Kidney epithelial cell (primary cell): ENCODE data around the gene GGTA1. TPM values are rescaled to one million over a fixed set of nuclear protein-coding genes. Genes with fewer than 3 reads are reported as not detected.

Source experiments
- DNase-seq: peaks from one replicate; pipeline ENCODE4 v3.0.0-alpha.2; 2010; ENCODE audit warnings: low read depth
- H3K27me3 ChIP-seq: 2 replicates; pipeline ENCODE4 v1.6.0; 2011; ENCODE audit warnings: low read length; ENCODE audit not compliant: control insufficient read depth, insufficient read depth
- H3K36me3 ChIP-seq: 2 replicates; pipeline ENCODE4 v1.5.1; 2011; ENCODE audit warnings: low read length; ENCODE audit not compliant: control insufficient read depth, insufficient read depth
- H3K4me3 ChIP-seq: 2 replicates; pipeline ENCODE4 v1.5.1; 2011; ENCODE audit warnings: low read depth, mild to moderate bottlenecking, control low read depth, low read length
- CTCF ChIP-seq: IDR thresholded peaks from 2 replicates; pipeline ENCODE4 v1.5.1; 2011; ENCODE audit warnings: mild to moderate bottlenecking, moderate library complexity, low read length, control low read depth, inconsistent platforms; ENCODE audit not compliant: insufficient read depth, poor library complexity, severe bottlenecking
- total RNA-seq: library from RNA; depleted of rRNA; stranded (reverse); fragments of >200 nt; gene quantifications from 2 replicates; pipeline ENCODE4 v1.2.3, GENCODE V29; 2015

Gene GGTA1
- total RNA-seq, 1 donor from 2014 or later = not detected

GRCh38 chr9:121541256-121541655 is 41.6 kb upstream of the GGTA1 start:
- Histone ChIP-seq H3K4me3 (no peak overlapping the region), H3K27me3 (no peaks in the 10 kb centered on the region), H3K36me3 (no peaks in the 10 kb centered on the region)
- no peak for DNase-seq
- TF ChIP-seq CTCF = no peak

- no peak for TF ChIP-seq CTCF
- no peak for DNase-seq
- Histone ChIP-seq H3K36me3 (no peaks in the 10 kb centered on the region), H3K4me3 (no peak overlapping the region), H3K27me3 (no peaks in the 10 kb centered on the region)
Observed at GRCh38 chr9:121538221-121538620, 38.6 kb upstream of the GGTA1 start.

DNA sequence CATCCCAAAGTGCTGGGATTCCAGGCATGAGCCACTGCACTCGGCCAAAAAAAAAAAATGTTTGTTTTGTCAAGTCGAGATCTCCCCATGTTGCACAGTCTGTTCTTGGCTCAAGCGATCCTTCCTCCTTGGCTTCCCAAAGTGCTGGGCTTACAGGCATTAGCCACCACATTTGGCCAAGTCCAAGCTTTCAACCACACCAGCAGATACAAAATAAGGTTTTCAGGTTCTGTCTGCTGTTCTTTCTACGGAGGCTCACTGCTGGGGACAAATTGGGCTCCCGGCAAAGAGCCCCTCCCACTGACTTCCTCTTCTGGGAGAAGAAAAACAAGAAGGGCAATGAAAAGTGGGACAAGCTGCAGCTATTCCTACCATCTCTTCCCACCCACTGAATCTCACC is 37.6 kb upstream of the GGTA1 start:
- Histone ChIP-seq H3K27me3 (no peaks in the 10 kb centered on the region), H3K4me3 (no peak overlapping the region), H3K36me3 (no peaks in the 10 kb centered on the region)
- no peak for TF ChIP-seq CTCF
- DNase-seq = no peak

- Histone ChIP-seq H3K4me3 (no peak overlapping the region), H3K27me3 (no peaks in the 10 kb centered on the region), H3K36me3 (no peaks in the 10 kb centered on the region)
- DNase-seq = no peak
- no peak for TF ChIP-seq CTCF
Observed at GRCh38 chr9:121532881-121533280, 33.2 kb upstream of the GGTA1 start.

- Histone ChIP-seq H3K27me3 (no peaks in the 10 kb centered on the region), H3K36me3 (no peaks in the 10 kb centered on the region), H3K4me3 (no peak overlapping the region)
- no peak for TF ChIP-seq CTCF
- DNase-seq = peak; percentile 71
Observed at GRCh38 chr9:121529237-121529987, 29.8 kb upstream of the GGTA1 start.

DNA sequence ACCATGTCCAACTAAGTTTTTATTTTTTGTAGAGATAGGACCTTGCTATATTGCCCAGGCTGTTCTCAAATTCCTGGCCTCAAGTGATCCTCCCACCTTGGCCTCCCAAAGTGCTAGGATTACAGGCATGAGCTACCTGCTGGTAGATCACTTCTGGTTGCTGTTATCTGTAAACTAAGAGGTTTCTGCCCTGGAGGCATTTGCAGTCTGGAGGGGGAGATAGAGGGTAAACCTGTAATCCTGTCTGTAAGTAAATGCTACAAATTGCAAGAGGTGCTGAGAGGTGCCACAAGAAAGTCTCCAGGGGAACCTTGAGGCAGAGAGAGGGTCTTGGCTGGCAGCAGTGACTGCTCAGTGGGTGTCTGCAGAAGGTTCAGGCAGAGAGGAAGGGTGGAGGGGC is 29.0 kb upstream of the GGTA1 start:
- no peak for DNase-seq
- no peak overlapping the region for H3K4me3 ChIP-seq
- no peaks in the 10 kb centered on the region for H3K36me3 ChIP-seq
- no peaks in the 10 kb centered on the region for H3K27me3 ChIP-seq
- no peak for TF ChIP-seq CTCF
